ENCODE measurements around the gene KCND3. TPM values are rescaled to one million over a fixed set of nuclear protein-coding genes. Genes with fewer than 3 reads are reported as not detected.

Gene KCND3
- total and polyA plus RNA-seq, 8 donors = 0.87 to 15.8 (median 4.5) TPM

GRCh38 chr1:112017183-112017582, 27.7 kb upstream of the KCND3 start:
- TF ChIP-seq POLR2AphosphoS5 (IDR thresholded peaks at IDR 0.05) = no peak
- TF ChIP-seq EP300 (IDR thresholded peaks at IDR 0.05) = no peak
- TF ChIP-seq POLR2A (IDR thresholded peaks at IDR 0.05) = no peak
- TF ChIP-seq CTCF (IDR thresholded peaks at IDR 0.05) = no peak
- intact Hi-C loops (cut with DNase I; ENCODE audit: low total_unique reads) = no loop called here
- no peak for DNase-seq
- H3K4me3 ChIP-seq = no peak overlapping the region
- H3K9me3 ChIP-seq = peaks cover 0 to 10% (median 4%) of the 10 kb centered on the region in 4 donors
- no peaks in the 10 kb centered on the region for H3K36me3 ChIP-seq
- 62 to 71% (median 66%) methylated on average over 5 to 6 of the region's 6 CpGs for WGBS, 5 donors
- no peaks in the 10 kb centered on the region for H3K27me3 ChIP-seq
- H3K27ac ChIP-seq = no peak overlapping the region
- no peaks in the 10 kb centered on the region for H3K4me1 ChIP-seq

- Histone ChIP-seq H3K4me1 (peaks cover 0 to 7% (median 0%) of the 10 kb centered on the region in 4 donors), H3K36me3 (no peaks in the 10 kb centered on the region), H3K4me3 (no peak overlapping the region), H3K27ac (no peak overlapping the region), H3K27me3 (no peaks in the 10 kb centered on the region), H3K9me3 (peaks cover 0 to 8% (median 0%) of the 10 kb centered on the region in 4 donors)
- intact Hi-C loops (cut with DNase I; ENCODE audit: low total_unique reads) = no loop called here
- no peak for TF ChIP-seq EP300 (IDR thresholded peaks at IDR 0.05)
- TF ChIP-seq CTCF (IDR thresholded peaks at IDR 0.05) = no peak
- no peak for TF ChIP-seq POLR2AphosphoS5 (IDR thresholded peaks at IDR 0.05)
- TF ChIP-seq POLR2A (IDR thresholded peaks at IDR 0.05) = no peak
- 68 to 83% (median 73%) methylated on average over 1 of the region's 1 CpG for WGBS, 5 donors
- DNase-seq = no peak
Observed at GRCh38 chr1:112012823-112013222, 23.4 kb upstream of the KCND3 start.

- Histone ChIP-seq H3K4me3 (no peak overlapping the region), H3K4me1 (peaks cover 0 to 7% (median 0%) of the 10 kb centered on the region in 4 donors), H3K36me3 (no peaks in the 10 kb centered on the region), H3K27ac (no peak overlapping the region), H3K9me3 (peaks cover 0 to 8% (median 0%) of the 10 kb centered on the region in 4 donors), H3K27me3 (no peaks in the 10 kb centered on the region)
- 48 to 71% (median 62%) methylated on average over 3 of the region's 3 CpGs for WGBS, 5 donors
- peak in 1 of 2 donors; percentile 70 for DNase-seq
- TF ChIP-seq POLR2A (IDR thresholded peaks at IDR 0.05) (no peak), CTCF (IDR thresholded peaks at IDR 0.05) (no peak), EP300 (IDR thresholded peaks at IDR 0.05) (no peak), POLR2AphosphoS5 (IDR thresholded peaks at IDR 0.05) (no peak)
- intact Hi-C loops (cut with DNase I; ENCODE audit: low total_unique reads) = no loop called here
Observed at GRCh38 chr1:112011202-112011601, 21.7 kb upstream of the KCND3 start.

- Histone ChIP-seq H3K4me1 (peaks cover 0 to 7% (median 0%) of the 10 kb centered on the region in 4 donors), H3K27me3 (no peaks in the 10 kb centered on the region), H3K36me3 (no peaks in the 10 kb centered on the region), H3K27ac (no peak overlapping the region), H3K4me3 (no peak overlapping the region), H3K9me3 (no peaks in the 10 kb centered on the region)
- intact Hi-C loops (cut with DNase I; ENCODE audit: low total_unique reads) = no loop called here
- no peak for TF ChIP-seq POLR2A (IDR thresholded peaks at IDR 0.05)
- no peak for TF ChIP-seq EP300 (IDR thresholded peaks at IDR 0.05)
- no peak for TF ChIP-seq CTCF (IDR thresholded peaks at IDR 0.05)
- no peak for TF ChIP-seq POLR2AphosphoS5 (IDR thresholded peaks at IDR 0.05)
- no peak for DNase-seq
- WGBS, 5 donors = 71 to 85% (median 72%) methylated on average over 2 of the region's 2 CpGs
Observed at GRCh38 chr1:112007169-112007568, 17.7 kb upstream of the KCND3 start.
